Measurements from ENCODE around the gene CHCHD3.

The CHCHD3 gene

DNA sequence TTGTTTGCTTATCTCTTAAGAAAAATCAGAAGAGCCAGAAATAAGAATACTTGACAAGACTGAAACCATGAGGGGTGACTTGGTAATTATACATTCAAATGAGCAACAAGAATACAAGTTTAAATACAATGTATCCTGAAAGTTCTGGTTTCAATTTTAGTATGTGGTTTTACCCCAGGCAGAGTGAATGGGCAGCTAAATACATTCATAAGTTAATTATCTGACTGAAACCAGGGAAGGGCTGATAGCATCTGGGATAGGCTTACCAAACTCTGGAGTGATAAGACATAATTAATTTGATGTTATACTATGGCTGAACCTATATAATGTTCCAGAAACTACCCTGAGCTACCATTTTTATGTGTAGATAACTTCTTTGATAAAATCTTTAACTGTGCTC, 253.4 kb downstream of the CHCHD3 start:
- H3K4me3 ChIP-seq (ENCODE audit: low read depth, low read length), result no peak overlapping the region

DNA sequence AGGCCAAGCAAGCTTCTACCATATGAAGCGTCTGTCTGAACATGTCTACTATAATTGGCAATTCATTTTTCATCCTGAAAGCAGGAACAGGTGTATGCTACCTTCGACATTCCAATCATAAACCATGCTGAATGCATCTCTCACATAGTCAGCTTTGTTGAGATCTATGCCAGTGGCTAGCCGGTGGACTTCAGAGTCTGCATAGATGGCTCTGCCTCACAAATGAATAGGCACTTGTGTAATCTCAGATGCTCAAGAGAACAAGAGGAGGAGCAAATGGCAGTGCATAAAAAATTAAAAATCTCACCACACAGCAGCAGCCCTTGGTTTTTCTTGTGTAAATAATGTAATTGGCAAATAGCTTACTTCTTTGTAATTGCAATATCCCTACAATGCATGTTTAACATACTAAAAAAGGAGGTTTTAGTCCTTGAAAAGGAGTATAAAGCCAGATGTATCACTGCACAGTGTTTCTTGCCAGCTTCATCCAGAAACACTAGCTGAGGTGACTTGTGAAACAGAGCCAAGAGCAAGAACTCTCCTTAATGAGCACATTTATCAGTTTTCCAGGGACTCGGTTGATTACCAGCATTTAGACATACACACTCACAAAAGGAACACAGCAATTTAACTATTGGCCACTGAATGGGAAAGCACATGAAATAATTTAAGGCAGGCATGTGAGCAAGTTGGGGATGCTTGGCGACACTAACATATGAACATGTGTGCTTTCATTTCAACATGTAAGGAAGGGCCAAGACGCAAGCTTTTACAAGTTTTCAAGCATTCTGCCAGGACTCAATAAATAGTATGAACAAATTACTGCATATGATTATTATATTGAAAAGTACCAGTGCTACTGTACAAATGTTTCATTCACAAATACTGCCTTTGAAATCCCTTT, 255.7 kb downstream of the CHCHD3 start:
- TF ChIP-seq, protein P1, sequence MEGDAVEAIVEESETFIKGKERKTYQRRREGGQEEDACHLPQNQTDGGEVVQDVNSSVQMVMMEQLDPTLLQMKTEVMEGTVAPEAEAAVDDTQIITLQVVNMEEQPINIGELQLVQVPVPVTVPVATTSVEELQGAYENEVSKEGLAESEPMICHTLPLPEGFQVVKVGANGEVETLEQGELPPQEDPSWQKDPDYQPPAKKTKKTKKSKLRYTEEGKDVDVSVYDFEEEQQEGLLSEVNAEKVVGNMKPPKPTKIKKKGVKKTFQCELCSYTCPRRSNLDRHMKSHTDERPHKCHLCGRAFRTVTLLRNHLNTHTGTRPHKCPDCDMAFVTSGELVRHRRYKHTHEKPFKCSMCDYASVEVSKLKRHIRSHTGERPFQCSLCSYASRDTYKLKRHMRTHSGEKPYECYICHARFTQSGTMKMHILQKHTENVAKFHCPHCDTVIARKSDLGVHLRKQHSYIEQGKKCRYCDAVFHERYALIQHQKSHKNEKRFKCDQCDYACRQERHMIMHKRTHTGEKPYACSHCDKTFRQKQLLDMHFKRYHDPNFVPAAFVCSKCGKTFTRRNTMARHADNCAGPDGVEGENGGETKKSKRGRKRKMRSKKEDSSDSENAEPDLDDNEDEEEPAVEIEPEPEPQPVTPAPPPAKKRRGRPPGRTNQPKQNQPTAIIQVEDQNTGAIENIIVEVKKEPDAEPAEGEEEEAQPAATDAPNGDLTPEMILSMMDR (IDR thresholded peaks at IDR 0.05; ENCODE audit: low read depth, low read length), result no peak
- no peak overlapping the region for H3K4me3 ChIP-seq (ENCODE audit: low read depth, low read length)

More for the DNA sequence above, 253.4 kb downstream of the CHCHD3 start:
- TF ChIP-seq, protein P1 (IDR thresholded peaks at IDR 0.05; ENCODE audit: low read depth, low read length), result no peak

DNA sequence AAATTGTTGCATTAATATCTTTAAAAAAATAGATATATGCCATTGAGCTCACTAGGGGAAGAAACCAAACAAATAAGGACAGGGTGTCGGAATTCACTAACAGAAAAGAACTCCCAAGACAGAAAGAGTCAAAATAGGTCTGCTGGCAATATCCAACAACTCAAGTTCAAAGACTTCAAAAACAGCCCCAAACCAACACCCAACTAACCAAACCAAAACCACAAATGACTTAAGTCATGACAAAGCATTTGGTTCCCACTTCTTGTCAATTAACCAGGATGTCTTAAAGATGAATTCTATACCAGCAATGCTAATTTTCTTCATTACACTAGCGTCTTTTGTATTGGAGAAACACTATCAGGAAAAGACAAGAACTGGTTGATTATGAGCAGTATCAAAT, 256.7 kb downstream of the CHCHD3 start:
- TF ChIP-seq, protein P1 (IDR thresholded peaks at IDR 0.05; ENCODE audit: low read depth, low read length), result no peak
- no peak overlapping the region for H3K4me3 ChIP-seq (ENCODE audit: low read depth, low read length)

DNA sequence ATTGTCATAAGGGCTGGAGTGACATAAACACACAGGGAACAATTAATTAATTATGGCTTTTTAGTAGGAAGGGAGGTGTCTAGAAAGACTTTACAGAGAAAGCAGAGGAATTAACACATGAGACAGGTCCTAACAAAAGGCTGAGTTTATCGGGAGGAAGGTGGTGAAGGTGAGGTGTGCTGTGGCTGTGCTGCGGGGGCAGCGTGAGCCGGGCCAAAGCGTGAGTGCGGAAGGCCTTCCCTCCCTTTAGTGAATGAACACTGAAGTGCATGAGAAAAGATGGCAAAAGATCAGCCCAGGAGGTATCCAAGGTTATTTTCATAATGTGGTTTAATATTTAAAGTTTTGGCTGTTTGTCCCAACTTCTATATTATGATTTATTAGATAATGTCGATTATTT, 262.2 kb downstream of the CHCHD3 start:
- TF ChIP-seq, protein P1 (IDR thresholded peaks at IDR 0.05; ENCODE audit: low read depth, low read length), result no peak
- H3K4me3 ChIP-seq (ENCODE audit: low read depth, low read length), result no peak overlapping the region

DNA sequence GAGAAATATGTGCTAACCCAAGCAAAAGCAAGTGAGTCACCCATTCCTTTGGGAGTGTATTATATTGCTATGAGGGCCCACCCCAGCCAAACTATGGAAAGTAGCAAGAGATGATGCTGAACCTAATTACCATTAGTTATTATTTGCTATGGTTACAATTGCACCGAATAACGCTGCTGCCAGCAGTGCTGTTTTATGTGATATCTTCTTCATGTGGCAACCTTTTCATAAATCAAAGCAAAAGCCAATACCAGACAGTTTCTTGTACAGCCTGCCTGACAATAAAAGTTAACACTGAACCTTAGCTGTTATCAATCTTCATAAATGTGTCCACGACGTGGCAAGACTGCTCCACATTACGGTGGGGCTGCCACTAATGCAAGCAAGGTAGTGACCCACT, 263.9 kb downstream of the CHCHD3 start:
- TF ChIP-seq, protein P1 (IDR thresholded peaks at IDR 0.05; ENCODE audit: low read depth, low read length), result no peak
- H3K4me3 ChIP-seq (ENCODE audit: low read depth, low read length), result no peak overlapping the region

DNA sequence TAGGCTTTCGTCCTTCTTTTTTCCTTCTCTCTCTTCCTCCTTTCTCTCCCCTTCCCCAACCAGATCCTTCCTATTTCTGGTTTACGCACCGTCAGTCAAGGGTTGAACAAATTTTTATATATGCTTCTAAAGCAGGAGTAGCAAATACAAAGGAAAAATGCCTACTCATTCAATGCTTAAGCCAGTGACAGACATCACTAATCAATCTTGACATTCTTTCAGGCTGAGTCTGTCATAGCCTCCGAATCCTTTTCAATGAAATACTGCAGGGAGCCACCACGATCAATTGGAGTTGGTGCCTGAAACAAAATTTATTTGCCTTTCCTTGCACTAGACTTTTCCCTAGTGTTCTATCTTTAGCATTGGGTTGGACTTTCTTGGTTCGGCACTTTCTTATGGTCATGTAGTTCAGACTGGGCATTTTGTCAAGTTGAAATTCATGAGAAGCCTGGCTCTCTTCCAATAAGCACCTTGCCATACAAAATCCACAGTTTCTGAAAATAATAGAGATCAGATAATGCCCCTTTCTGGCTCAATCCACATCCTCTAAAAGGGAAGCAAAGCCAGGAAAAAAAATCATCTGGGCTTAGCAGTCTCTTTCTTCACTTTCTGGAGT, 266.1 kb downstream of the CHCHD3 start:
- H3K4me3 ChIP-seq (ENCODE audit: low read depth, low read length), result no peak overlapping the region
- TF ChIP-seq, protein P1 (IDR thresholded peaks at IDR 0.05; ENCODE audit: low read depth, low read length), result no peak

DNA sequence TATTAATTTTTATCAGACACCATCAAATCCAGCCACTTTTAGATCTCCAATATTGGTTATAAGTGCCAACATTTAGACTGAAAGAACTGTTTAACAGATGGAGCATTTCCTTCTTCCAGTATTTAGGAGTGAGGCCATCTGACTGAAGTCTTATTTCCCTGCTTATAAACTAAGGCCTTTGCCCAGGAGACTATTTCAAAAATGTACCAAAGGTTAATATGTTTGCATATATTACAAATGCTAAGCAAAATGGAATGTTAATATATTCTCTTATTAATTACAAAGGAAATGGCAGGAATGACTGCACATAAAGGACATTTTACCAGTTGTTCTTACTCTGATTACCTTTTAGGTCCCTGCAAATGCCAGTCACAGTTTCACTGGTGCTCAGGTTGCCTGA, 266.8 kb downstream of the CHCHD3 start:
- H3K4me3 ChIP-seq (ENCODE audit: low read depth, low read length), result no peak overlapping the region
- TF ChIP-seq, protein P1 (IDR thresholded peaks at IDR 0.05; ENCODE audit: low read depth, low read length), result no peak
